ENCODE measurements around the gene ATG7. TPM values are rescaled to one million over a fixed set of nuclear protein-coding genes. Genes with fewer than 3 reads are reported as not detected.

ATG7 gene
- total RNA-seq, 1 donor from 2014 or later: 45.2 TPM

DNA sequence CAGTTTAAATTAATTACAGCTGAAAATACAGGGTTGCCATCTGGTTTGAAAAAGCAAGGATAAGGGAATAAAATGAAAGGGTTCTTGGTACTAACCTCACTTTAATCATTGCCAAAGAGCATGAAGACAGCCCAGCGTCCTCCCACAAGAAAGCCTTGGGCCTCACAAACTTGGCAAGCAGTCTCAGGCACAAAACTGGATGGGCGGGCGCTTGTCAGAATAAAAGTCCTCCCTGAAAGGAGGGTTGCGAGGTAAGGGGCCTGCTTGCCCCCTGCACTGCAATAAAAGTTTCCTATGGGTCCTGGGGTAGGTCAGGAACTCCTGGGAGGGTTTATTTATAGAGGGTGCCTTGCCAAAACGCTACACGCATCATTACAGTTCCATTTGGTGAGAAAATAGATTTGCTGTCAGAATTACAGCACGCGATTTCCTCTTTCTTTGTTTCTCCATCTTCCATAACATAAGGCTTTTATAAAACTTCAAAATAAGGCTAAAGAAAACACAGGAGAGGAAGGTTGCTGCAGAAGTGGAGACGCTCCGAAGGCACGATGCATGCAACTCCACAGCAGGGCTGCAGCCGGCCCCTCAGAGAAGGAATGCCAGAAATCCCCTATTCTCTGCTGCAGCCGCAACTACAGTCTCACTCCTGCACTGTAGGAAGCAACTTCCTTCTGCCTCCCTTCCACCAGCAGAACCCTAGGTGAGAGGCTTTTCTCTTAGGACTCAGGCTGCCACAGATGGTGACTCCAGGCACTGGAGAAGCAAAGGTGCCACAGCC is 310.2 kb downstream of the ATG7 start:
- peak overlapping the region; percentile 54 for H3K4me3 Mint-ChIP-seq (ENCODE audit: low read depth)
- intact Hi-C loops (cut with micrococcal nuclease): loop anchor here (5.0 kb wide), 1 partner anchor 60 kb away; the partner anchor contains the start of gene VGLL4
- peaks cover 42% of the 10 kb centered on the region for H3K36me3 Mint-ChIP-seq (ENCODE audit: low read depth)
- peaks cover 39% of the 10 kb centered on the region for H3K4me1 Mint-ChIP-seq (ENCODE audit: low read depth)
- H3K27me3 Mint-ChIP-seq (ENCODE audit: low read depth): no peaks in the 10 kb centered on the region
- H3K27ac Mint-ChIP-seq: peak overlapping the region; percentile 43
- no peaks in the 10 kb centered on the region for H3K9me3 Mint-ChIP-seq
- no peak for DNase-seq (ENCODE audit: low spot score)

DNA sequence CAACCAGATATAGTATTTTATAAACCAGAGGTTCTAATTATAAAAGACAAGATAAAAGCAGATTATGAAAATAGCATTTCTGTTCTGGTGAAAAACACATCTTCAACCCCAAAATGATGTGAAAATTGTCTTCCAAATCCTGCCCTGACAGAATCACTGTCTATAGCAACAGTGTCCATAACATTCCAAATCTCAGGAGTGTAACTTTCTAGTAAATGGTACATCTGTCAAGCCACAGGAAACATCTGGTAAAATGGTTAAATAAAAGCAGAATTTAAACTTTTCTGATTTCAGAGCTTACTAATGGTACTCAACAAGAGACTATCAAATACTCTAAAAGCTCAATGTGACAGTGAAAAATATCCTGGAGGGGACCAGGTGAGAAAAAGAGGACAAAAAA is 311.0 kb downstream of the ATG7 start:
- no peaks in the 10 kb centered on the region for H3K9me3 Mint-ChIP-seq
- H3K36me3 Mint-ChIP-seq (ENCODE audit: low read depth): peaks cover 48% of the 10 kb centered on the region
- H3K27me3 Mint-ChIP-seq (ENCODE audit: low read depth): no peaks in the 10 kb centered on the region
- no peak for DNase-seq (ENCODE audit: low spot score)
- H3K4me1 Mint-ChIP-seq (ENCODE audit: low read depth): peaks cover 41% of the 10 kb centered on the region
- intact Hi-C loops (cut with micrococcal nuclease): loop anchor here (5.0 kb wide), 1 partner anchor 59 kb away; the partner anchor contains the start of gene VGLL4
- H3K4me3 Mint-ChIP-seq (ENCODE audit: low read depth): no peak overlapping the region
- H3K27ac Mint-ChIP-seq: no peak overlapping the region

DNA sequence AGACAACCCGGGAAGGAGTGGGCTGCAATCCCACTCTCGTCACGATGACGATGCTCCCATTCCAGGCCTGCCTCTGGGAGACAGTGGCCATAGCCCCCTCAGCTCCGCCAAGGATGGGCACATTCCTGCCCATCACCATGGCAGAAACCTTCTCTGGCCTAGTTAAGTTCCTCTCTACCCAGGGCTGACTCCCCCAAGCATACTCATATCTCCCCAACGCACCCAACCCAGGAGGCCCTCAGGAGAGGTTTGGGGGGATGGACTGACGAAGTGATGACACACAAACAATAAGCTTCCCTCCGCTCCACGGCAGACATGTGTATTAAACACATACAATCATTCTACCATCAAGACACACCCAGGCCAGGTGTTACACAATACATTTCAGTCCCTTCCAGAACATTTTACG is 311.4 kb downstream of the ATG7 start:
- peaks cover 52% of the 10 kb centered on the region for H3K36me3 Mint-ChIP-seq (ENCODE audit: low read depth)
- peaks cover 45% of the 10 kb centered on the region for H3K4me1 Mint-ChIP-seq (ENCODE audit: low read depth)
- H3K27me3 Mint-ChIP-seq (ENCODE audit: low read depth): no peaks in the 10 kb centered on the region
- no peak for DNase-seq (ENCODE audit: low spot score)
- intact Hi-C loops (cut with micrococcal nuclease): loop anchor here (5.0 kb wide), 1 partner anchor 59 kb away; the partner anchor contains the start of gene VGLL4
- H3K27ac Mint-ChIP-seq: no peak overlapping the region
- no peak overlapping the region for H3K4me3 Mint-ChIP-seq (ENCODE audit: low read depth)
- no peaks in the 10 kb centered on the region for H3K9me3 Mint-ChIP-seq

DNA sequence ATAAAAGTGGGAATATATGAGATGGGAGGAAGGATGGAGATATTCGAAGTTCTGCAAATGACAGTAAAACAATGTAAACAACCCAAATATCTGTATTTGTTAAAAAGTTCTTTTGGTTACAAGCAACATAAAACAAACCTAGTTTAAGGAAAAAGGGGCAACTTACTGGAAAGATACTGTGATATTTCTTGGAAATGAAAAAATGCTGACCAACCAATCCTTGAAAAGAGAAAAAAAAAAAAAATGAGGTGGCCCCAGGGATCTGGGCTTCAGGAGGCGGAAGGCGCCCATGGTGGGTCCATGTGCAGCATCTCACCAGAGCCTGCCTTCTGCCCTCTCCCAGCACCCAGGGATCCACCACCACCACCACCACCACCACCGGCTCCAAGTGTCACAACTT is 312.4 kb downstream of the ATG7 start:
- DNase-seq (ENCODE audit: low spot score): no peak
- intact Hi-C loops (cut with micrococcal nuclease): loop anchor here (5.0 kb wide), 1 partner anchor 58 kb away; the partner anchor contains the start of gene VGLL4
- Mint-ChIP-seq H3K4me3 (ENCODE audit: low read depth) (no peak overlapping the region), H3K27ac (no peak overlapping the region), H3K36me3 (ENCODE audit: low read depth) (peaks cover 58% of the 10 kb centered on the region), H3K9me3 (no peaks in the 10 kb centered on the region), H3K27me3 (ENCODE audit: low read depth) (no peaks in the 10 kb centered on the region), H3K4me1 (ENCODE audit: low read depth) (peaks cover 51% of the 10 kb centered on the region)

DNA sequence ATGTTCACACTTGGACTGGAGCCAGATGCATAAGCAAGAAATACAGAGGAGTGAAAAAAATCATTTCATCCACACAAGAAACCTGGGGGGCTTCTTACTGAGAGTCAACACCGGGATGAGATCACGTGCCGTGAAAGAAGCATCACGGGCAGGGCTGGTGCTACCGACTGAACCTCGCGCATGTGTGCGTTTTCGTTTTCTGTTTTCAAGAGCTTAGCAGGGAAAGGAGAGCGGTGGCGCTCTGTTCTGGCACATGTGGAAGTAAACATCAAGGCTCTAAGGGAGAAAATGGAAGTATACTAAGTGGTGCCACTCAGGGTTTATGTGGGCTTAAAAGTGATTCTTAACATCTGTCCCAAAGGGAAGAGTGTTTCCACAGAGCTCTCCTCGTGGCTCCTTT is 315.6 kb downstream of the ATG7 start:
- Mint-ChIP-seq H3K4me3 (ENCODE audit: low read depth) (no peak overlapping the region), H3K36me3 (ENCODE audit: low read depth) (peaks cover 44% of the 10 kb centered on the region), H3K4me1 (ENCODE audit: low read depth) (peaks cover 44% of the 10 kb centered on the region), H3K27me3 (ENCODE audit: low read depth) (no peaks in the 10 kb centered on the region), H3K9me3 (no peaks in the 10 kb centered on the region), H3K27ac (peak overlapping the region; percentile 74)
- no peak for DNase-seq (ENCODE audit: low spot score)
- intact Hi-C loops (cut with micrococcal nuclease): loop anchor here (5.0 kb wide), 1 partner anchor 35 kb away; no protein-coding TSS in a partner anchor

DNA sequence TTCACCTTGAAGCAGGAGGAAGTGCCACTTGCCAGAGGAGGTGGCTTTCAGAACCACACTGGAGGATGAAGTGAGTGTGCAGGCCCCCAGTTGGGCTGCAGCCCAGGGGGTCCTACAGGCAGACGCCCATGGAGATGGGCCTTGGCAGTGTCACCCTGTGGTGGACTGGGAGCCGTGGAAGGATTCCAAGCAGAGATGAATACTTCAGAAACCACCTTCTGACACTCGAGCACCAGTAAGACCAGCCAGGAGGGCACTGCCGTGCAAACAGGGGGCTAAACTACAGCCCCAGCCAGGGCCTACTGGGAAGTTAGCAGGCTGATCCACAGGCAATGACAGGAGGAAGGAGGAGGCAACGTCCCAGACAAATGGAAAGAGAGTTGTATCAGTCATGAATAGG is 316.1 kb downstream of the ATG7 start:
- H3K4me1 Mint-ChIP-seq (ENCODE audit: low read depth): peaks cover 42% of the 10 kb centered on the region
- no peaks in the 10 kb centered on the region for H3K27me3 Mint-ChIP-seq (ENCODE audit: low read depth)
- no peak for DNase-seq (ENCODE audit: low spot score)
- H3K9me3 Mint-ChIP-seq: no peaks in the 10 kb centered on the region
- H3K36me3 Mint-ChIP-seq (ENCODE audit: low read depth): peaks cover 48% of the 10 kb centered on the region
- intact Hi-C loops (cut with micrococcal nuclease): loop anchor here (5.0 kb wide), 1 partner anchor 34 kb away; no protein-coding TSS in a partner anchor
- H3K4me3 Mint-ChIP-seq (ENCODE audit: low read depth): no peak overlapping the region
- H3K27ac Mint-ChIP-seq: peak overlapping the region; percentile 74

DNA sequence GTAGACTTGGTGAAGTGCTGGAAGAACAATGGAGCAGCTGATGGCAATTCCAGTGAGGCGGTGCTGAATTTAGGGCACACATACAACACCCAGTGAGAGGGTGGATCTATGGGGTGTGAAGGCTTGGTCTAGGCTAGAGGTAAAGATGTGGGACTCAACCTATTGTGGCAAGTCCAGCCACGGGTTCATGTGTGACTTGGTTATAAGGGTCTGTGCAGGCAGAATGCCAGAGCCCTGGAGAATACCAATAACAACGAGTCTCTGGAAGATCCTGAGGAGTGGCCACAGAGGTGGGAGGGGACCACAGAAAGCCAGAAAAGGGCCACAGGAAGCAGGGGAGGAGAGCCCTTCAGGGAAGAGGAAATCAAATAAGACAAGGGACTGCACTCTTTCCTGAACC is 316.6 kb downstream of the ATG7 start:
- Mint-ChIP-seq H3K36me3 (ENCODE audit: low read depth) (peaks cover 50% of the 10 kb centered on the region), H3K4me3 (ENCODE audit: low read depth) (no peak overlapping the region), H3K9me3 (no peaks in the 10 kb centered on the region), H3K27me3 (ENCODE audit: low read depth) (no peaks in the 10 kb centered on the region), H3K4me1 (ENCODE audit: low read depth) (peaks cover 41% of the 10 kb centered on the region), H3K27ac (peak overlapping the region; percentile 74)
- intact Hi-C loops (cut with micrococcal nuclease): loop anchor here (5.0 kb wide), 1 partner anchor 34 kb away; no protein-coding TSS in a partner anchor
- DNase-seq (ENCODE audit: low spot score): no peak

DNA sequence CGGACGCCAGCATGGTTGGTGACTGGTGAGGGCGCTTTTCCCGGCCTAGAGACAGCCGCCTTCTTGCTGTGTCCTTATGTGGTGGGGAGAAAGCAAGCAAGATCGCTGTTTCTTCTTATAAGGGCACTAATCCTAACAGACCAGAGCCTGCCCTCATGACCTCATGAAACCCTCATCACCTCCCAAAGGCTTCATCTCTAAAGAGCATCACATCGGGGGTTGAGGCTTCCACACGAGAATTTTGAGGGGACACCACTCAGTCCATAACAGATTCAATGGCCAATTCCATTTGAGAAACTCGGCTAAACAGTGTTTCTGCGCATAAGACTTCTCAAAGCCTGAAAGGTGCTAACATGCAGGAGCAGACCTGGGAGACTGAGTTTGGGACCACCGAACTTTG is 317.5 kb downstream of the ATG7 start:
- no peak overlapping the region for H3K4me3 Mint-ChIP-seq (ENCODE audit: low read depth)

DNA sequence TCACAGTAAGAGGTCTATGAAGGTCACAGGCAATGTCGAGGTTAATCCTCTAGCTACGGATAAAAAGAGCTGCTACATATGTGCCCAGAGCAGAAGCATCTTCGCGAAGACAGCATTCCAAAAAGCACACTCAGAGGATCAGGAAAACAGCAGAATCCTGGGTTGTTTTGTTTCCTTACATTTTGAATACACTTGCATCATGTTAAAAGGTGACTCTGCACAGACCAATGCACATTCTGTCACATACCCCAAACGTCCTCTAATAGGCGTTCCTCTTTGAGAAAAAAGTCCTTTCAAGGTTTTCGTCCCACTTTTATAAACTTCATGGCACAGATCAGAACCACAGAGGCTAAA is 318.8 kb downstream of the ATG7 start:
- H3K27me3 Mint-ChIP-seq (ENCODE audit: low read depth): no peaks in the 10 kb centered on the region
- DNase-seq (ENCODE audit: low spot score): no peak
- no peak overlapping the region for H3K4me3 Mint-ChIP-seq (ENCODE audit: low read depth)
- peaks cover 55% of the 10 kb centered on the region for H3K36me3 Mint-ChIP-seq (ENCODE audit: low read depth)
- H3K9me3 Mint-ChIP-seq: peaks cover 6% of the 10 kb centered on the region
- H3K4me1 Mint-ChIP-seq (ENCODE audit: low read depth): peaks cover 41% of the 10 kb centered on the region
- intact Hi-C loops (cut with micrococcal nuclease): no loop called here
- no peak overlapping the region for H3K27ac Mint-ChIP-seq

More for the DNA sequence above, 317.5 kb downstream of the ATG7 start:
- no peak for DNase-seq (ENCODE audit: low spot score)
- intact Hi-C loops (cut with micrococcal nuclease): loop anchor here (5.0 kb wide), 1 partner anchor 33 kb away; no protein-coding TSS in a partner anchor
- Mint-ChIP-seq H3K36me3 (ENCODE audit: low read depth) (peaks cover 53% of the 10 kb centered on the region), H3K9me3 (no peaks in the 10 kb centered on the region), H3K27me3 (ENCODE audit: low read depth) (no peaks in the 10 kb centered on the region), H3K4me1 (ENCODE audit: low read depth) (peaks cover 41% of the 10 kb centered on the region), H3K27ac (no peak overlapping the region)

DNA sequence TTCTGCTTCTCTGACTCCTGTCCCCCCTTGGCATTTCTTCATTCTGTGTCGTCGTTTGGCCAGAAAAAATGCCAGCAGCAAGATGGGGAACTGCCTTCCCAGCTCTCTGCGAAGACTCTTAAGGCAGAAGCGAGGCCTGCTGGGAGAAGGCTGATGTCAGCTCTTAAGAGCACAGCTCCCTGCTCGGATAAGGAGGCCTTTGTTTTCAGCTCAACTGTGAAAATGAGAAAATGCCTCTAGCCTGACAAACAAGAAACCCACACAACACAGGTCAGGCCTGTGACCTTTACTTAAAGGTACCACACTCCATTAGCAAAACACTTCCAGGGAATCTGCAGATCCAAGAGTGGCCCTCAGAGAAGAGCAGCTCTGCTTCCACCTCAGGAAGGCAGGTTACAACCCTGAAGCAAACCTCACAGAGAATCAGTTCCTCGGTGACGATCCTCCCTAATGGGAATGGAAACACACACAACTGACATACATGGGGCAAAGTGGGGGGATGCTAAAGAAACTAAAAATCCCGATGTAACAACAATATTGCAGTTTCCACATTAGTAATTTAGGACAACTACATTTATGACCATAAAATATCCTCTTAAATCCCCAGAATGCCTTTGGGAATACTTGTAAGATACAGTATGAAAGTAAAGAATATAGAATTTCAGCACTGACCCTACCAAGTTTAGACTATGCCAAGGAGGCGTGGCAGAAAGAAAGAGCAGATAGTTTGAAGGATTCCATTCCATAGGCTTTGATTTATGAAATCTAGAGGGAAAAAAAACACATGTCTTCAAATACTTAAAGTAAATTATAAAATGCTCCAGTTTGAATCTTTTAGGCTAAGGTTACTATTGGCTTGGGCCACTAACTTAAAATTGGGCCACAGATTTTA is 319.4 kb downstream of the ATG7 start:
- intact Hi-C loops (cut with micrococcal nuclease): no loop called here
- peak overlapping the region; percentile 14 for H3K27ac Mint-ChIP-seq
- H3K27me3 Mint-ChIP-seq (ENCODE audit: low read depth): no peaks in the 10 kb centered on the region
- peaks cover 54% of the 10 kb centered on the region for H3K36me3 Mint-ChIP-seq (ENCODE audit: low read depth)
- H3K4me1 Mint-ChIP-seq (ENCODE audit: low read depth): peaks cover 42% of the 10 kb centered on the region
- H3K9me3 Mint-ChIP-seq: peaks cover 10% of the 10 kb centered on the region
- DNase-seq (ENCODE audit: low spot score): no peak
- H3K4me3 Mint-ChIP-seq (ENCODE audit: low read depth): no peak overlapping the region

DNA sequence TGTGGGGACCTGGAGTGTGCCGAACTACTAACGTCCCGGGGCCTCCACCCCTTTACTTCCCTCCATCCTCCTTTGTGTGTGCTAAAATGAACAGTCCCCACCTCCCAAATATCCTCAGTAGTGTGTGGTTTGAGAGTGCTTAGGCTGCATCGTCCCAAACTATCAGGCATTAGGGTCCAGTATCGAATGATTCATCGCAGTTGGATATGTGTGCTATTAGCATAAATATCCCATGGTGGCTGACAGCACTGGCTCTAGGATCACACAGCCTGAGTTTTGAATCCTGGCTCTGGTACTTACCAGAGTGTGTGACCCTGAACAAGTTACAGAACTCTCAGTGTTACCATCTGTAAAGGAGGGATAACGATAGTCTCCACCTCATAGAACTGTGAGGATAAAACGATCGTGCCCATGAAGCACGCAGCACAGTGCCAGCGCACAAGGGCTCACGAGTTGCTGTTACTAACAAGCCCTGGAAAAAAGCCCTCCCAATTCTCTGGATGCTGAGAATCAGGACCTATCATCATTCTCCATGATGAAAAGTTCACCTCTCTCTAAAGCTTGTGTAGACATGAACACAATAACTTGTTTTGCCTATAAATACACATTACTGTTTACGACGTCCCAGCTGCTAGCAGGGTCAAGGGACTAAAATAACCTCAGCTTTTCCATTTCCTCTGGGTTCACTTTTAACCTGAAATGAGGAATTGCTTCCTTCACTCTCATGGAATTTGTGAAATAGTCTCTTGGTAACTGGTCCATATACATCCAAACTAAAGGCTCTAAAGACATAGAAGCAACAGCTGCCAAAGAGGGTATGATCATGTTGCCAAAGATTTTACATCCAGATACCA is 320.5 kb downstream of the ATG7 start:
- Mint-ChIP-seq H3K27me3 (ENCODE audit: low read depth) (no peaks in the 10 kb centered on the region), H3K9me3 (peaks cover 20% of the 10 kb centered on the region), H3K36me3 (ENCODE audit: low read depth) (peaks cover 58% of the 10 kb centered on the region), H3K27ac (no peak overlapping the region), H3K4me1 (ENCODE audit: low read depth) (peaks cover 42% of the 10 kb centered on the region), H3K4me3 (ENCODE audit: low read depth) (no peak overlapping the region)
- DNase-seq (ENCODE audit: low spot score): no peak
- intact Hi-C loops (cut with micrococcal nuclease): no loop called here

Measured in activated T-helper 2 cell treated with anti-CD3 and anti-CD28 coated beads, Interferon-gamma antibody, Interleukin-2, Interleukin-4, amounts not matched to agents 10 μg/mL and 5 μg/mL and 100 μg/mL, durations not matched to agents 14 hours and 24 hours and 36 hours (primary cell).